Glutamatergic neuron (in vitro differentiated cells): ENCODE data around the gene FUT6. TPM values are rescaled to one million over a fixed set of nuclear protein-coding genes. Genes with fewer than 3 reads are reported as not detected.
"Not testable (repeated sequence)": the region's sequence is repeated elsewhere in the genome, so short reads cannot be mapped to it uniquely, and the experiment has no call there.

Source experiments
- DNase-seq: peaks from one replicate; pipeline ENCODE4 v3.0.0; 2022
- H3K27ac Mint-ChIP-seq: one replicate; pipeline ENCODE4 v1.8.0; 2020; ENCODE audit warnings: mild to moderate bottlenecking, mixed read lengths, inconsistent platforms; ENCODE audit not compliant: unreplicated experiment
- H3K27me3 Mint-ChIP-seq: one replicate; pipeline ENCODE4 v1.8.0; 2020; ENCODE audit warnings: mild to moderate bottlenecking, moderate library complexity, mixed read lengths, inconsistent platforms; ENCODE audit not compliant: unreplicated experiment
- H3K36me3 Mint-ChIP-seq: one replicate; pipeline ENCODE4 v1.8.0; 2020; ENCODE audit warnings: mild to moderate bottlenecking, mixed read lengths, inconsistent platforms; ENCODE audit not compliant: unreplicated experiment
- H3K4me1 Mint-ChIP-seq: one replicate; pipeline ENCODE4 v1.8.0; 2020; ENCODE audit warnings: mild to moderate bottlenecking, low read depth, mixed read lengths, inconsistent platforms; ENCODE audit not compliant: unreplicated experiment
- H3K4me3 Mint-ChIP-seq: one replicate; pipeline ENCODE4 v1.8.0; 2020; ENCODE audit warnings: mild to moderate bottlenecking, mixed read lengths, inconsistent platforms; ENCODE audit not compliant: unreplicated experiment
- H3K9me3 Mint-ChIP-seq: one replicate; pipeline ENCODE4 v1.8.0; 2020; ENCODE audit warnings: mild to moderate bottlenecking, moderate library complexity, mixed read lengths, inconsistent platforms; ENCODE audit not compliant: unreplicated experiment
- CTCF ChIP-seq: fragments of 200-600 bp; sonication (generic); IDR thresholded peaks from one replicate; pipeline ENCODE4 v1.5.0; 2021; ENCODE audit not compliant: partially characterized antibody, unreplicated experiment
- total RNA-seq: library from RNA; stranded (reverse); fragmentation: NEBNext Ultra II Directional; extraction: Animal tissue kit (Norgen Biotek cat#: 25700); gene quantifications from one replicate; pipeline ENCODE4 v1.2.1, GENCODE V29; 2021; ENCODE audit not compliant: unreplicated experiment

The FUT6 gene
- total RNA-seq, 1 donor from 2014 or later: not detected

GRCh38 chr19:5843295-5843927 lies 3.9 kb upstream of the FUT6 start:
- Mint-ChIP-seq H3K36me3 (no peaks in the 10 kb centered on the region), H3K4me1 (no peaks in the 10 kb centered on the region), H3K27me3 (no peaks in the 10 kb centered on the region), H3K4me3 (no peak overlapping the region), H3K9me3 (no peaks in the 10 kb centered on the region), H3K27ac (no peak overlapping the region)
- no peak for TF ChIP-seq CTCF
- no peak for DNase-seq

GRCh38 chr19:5841735-5842111 lies 2.2 kb upstream of the FUT6 start:
- H3K36me3 Mint-ChIP-seq, H3K27me3 Mint-ChIP-seq, H3K9me3 Mint-ChIP-seq, H3K4me3 Mint-ChIP-seq, H3K4me1 Mint-ChIP-seq, DNase-seq, H3K27ac Mint-ChIP-seq: not testable (repeated sequence)

- Mint-ChIP-seq H3K36me3 (no peaks in the 10 kb centered on the region), H3K4me1 (no peaks in the 10 kb centered on the region), H3K27ac (no peak overlapping the region), H3K9me3 (no peaks in the 10 kb centered on the region), H3K27me3 (peaks cover 2% of the 10 kb centered on the region), H3K4me3 (no peak overlapping the region)
- DNase-seq: no peak
- no peak for TF ChIP-seq CTCF
Measured at GRCh38 chr19:5838353-5839064, 993 bp downstream of the FUT6 start.

GRCh38 chr19:5837761-5838352 lies 1.6 kb downstream of the FUT6 start:
- Mint-ChIP-seq H3K27me3 (peaks cover 2% of the 10 kb centered on the region), H3K9me3 (no peaks in the 10 kb centered on the region), H3K36me3 (no peaks in the 10 kb centered on the region), H3K27ac (no peak overlapping the region), H3K4me1 (no peaks in the 10 kb centered on the region), H3K4me3 (no peak overlapping the region)
- TF ChIP-seq CTCF: no peak
- DNase-seq: no peak

- H3K9me3 Mint-ChIP-seq: peaks cover 5% of the 10 kb centered on the region
- H3K4me3 Mint-ChIP-seq: no peak overlapping the region
- peaks cover 8% of the 10 kb centered on the region for H3K27me3 Mint-ChIP-seq
- H3K4me1 Mint-ChIP-seq: no peaks in the 10 kb centered on the region
- H3K27ac Mint-ChIP-seq: no peak overlapping the region
- no peak for TF ChIP-seq CTCF
- H3K36me3 Mint-ChIP-seq: no peaks in the 10 kb centered on the region
- no peak for DNase-seq
Measured at GRCh38 chr19:5832527-5833216, 6.8 kb downstream of the FUT6 start.
